Heart right ventricle (tissue), 16 donors: ENCODE data around the gene C6. TPM values are rescaled to one million over a fixed set of nuclear protein-coding genes. Genes with fewer than 3 reads are reported as not detected.
A peak's percentile ranks its signal among the peaks of the same experiment; 100 is the strongest.

Source experiments
- ATAC-seq, 8 donors: fragments of 200-7000 bp; cut with Tn5 transposase; one replicate each; pipeline ENCODE4 v1.9.1; 2020; ENCODE audit warnings: mild to moderate bottlenecking in 8 of 8, moderate library complexity in 8 of 8, moderate number of reproducible peaks in 1 of 8
- DNase-seq, 2 donors: peaks; one replicate each; pipeline ENCODE4 v3.0.0-alpha.2; 2020
- H3K27ac ChIP-seq, 10 donors: fragments of 200-600 bp; sonication (generic) in 2 of 10; one replicate each; pipeline versions ENCODE4 v1.5.0 to v1.8.0; 2020 to 2022; ENCODE audit warnings: mild to moderate bottlenecking in 3 of 10
- H3K27me3 ChIP-seq, 7 donors: fragments of 200-600 bp; one replicate each; pipeline ENCODE4 v1.8.0; 2021 to 2022; ENCODE audit warnings: mild to moderate bottlenecking in 2 of 7
- H3K36me3 ChIP-seq, 9 donors: fragments of 200-600 bp; sonication (generic) in 1 of 9; one replicate each; pipeline versions ENCODE4 v1.5.0 to v1.8.0; 2020 to 2022; ENCODE audit warnings: mild to moderate bottlenecking in 2 of 9
- H3K4me1 ChIP-seq, 9 donors: fragments of 200-600 bp; sonication (generic) in 1 of 9; one replicate each; pipeline versions ENCODE4 v1.5.0 to v1.8.0; 2020 to 2022; ENCODE audit warnings: mild to moderate bottlenecking in 4 of 9
- H3K4me3 ChIP-seq, 10 donors: fragments of 200-600 bp; sonication (generic) in 2 of 10; one replicate each; pipeline versions ENCODE4 v1.5.0 to v1.8.0; 2020 to 2022; ENCODE audit warnings: mild to moderate bottlenecking in 7 of 10, moderate library complexity in 2 of 10
- H3K9me3 ChIP-seq, 11 donors: fragments of 200-600 bp in 10 of 11; sonication (generic) in 2 of 11; one replicate each; pipeline versions ENCODE4 v1.5.0 to v1.8.0; 2013 to 2022; ENCODE audit warnings: mild to moderate bottlenecking in 2 of 11, control low read depth in 1 of 11, moderate library complexity in 1 of 11
- WGBS, 2 donors: extraction: QIAGEN DNeasy Blood & Tissue Kit; methylation state at CpG; one replicate each; pipeline ENCODE4 v1.1.7; 2013; ENCODE audit warnings: inconsistent platforms in 1 of 2; 5-methylcytosine and 5-hydroxymethylcytosine counted together
- intact Hi-C, 10 donors: fragments of 100-400 bp; cut with DNase I; formaldehyde crosslinking; loops; one replicate each; pipeline versions ENCODE4 v1.11.1 to v1.14.2; 2022
- polyA plus RNA-seq, 2 donors: library from polyadenylated mRNA; stranded (reverse); fragments of 200-250 nt; gene quantifications; one replicate each; pipeline ENCODE4 v1.2.3, GENCODE V29; 2013
- total RNA-seq, 10 donors: library from RNA; stranded (reverse); fragmentation: NEBNext Ultra II Directional in 3 of 10; extraction: Animal tissue kit (Norgen Biotek cat#: 25700) in 3 of 10; gene quantifications; one replicate each; pipeline versions ENCODE4 v1.2.1 to v1.2.4, GENCODE V29; 2021 to 2023
- TF ChIP-seq, protein P1 (sequence below), 9 donors: fragments of 200-600 bp; sonication (generic) in 2 of 9; IDR thresholded peaks; one replicate each; pipeline versions ENCODE4 v1.5.0 to v1.8.0; 2021 to 2022; ENCODE audit warnings: antibody characterized with exemption in 9 of 9, mild to moderate bottlenecking in 5 of 9, moderate library complexity in 1 of 9
- donor health status: Arrhythmogenic right ventricular cardiomyopathy.
- donor health status: ischemic (EF 13 %, LVEDD 7.1; RV severe dilation, severe dysfunction).
- donor health status: healthy with polysubstance abuse.
- donor health status: DM: no; HTN: yes; CAD: no.
- donor health status: DM: no; HTN: no; CAD: no.
- donor health status: ischemic (EF 25% LVEDD 6.9; RV normal size, moderate dysfunction).
- donor health status: ischemic (EF 25% LVEDD 5.7; RV mildly dilated, moderate dysfunction).
- donor health status: healthy.
- donor health status: DM: yes; HTN: yes; CAD: no.
- donor health status: Ischemic cardiomyopathy.
- donor health status: ischemic (EF 35%, LVEDD 5.7; RV mildly dilated, moderate dysfunction).
- donor health status: nonischemic (EF 11% LVEDD 7.7; RV severe dilation, severe dysfunction).
- donor health status: DM: yes; HTN: yes; CAD: no.
- donor health status: PGD.
- donor health status: ischemic (EF 29% LVEDD 5.4; RV normal size, mild dysfunction).
- donor health status: nonischemic (EF 23%, LVEDD 6.1; RV moderate dilation, normal function).

Gene C6
- total and polyA plus RNA-seq, 12 donors: 6.1 to 184 (median 51.9) TPM

DNA sequence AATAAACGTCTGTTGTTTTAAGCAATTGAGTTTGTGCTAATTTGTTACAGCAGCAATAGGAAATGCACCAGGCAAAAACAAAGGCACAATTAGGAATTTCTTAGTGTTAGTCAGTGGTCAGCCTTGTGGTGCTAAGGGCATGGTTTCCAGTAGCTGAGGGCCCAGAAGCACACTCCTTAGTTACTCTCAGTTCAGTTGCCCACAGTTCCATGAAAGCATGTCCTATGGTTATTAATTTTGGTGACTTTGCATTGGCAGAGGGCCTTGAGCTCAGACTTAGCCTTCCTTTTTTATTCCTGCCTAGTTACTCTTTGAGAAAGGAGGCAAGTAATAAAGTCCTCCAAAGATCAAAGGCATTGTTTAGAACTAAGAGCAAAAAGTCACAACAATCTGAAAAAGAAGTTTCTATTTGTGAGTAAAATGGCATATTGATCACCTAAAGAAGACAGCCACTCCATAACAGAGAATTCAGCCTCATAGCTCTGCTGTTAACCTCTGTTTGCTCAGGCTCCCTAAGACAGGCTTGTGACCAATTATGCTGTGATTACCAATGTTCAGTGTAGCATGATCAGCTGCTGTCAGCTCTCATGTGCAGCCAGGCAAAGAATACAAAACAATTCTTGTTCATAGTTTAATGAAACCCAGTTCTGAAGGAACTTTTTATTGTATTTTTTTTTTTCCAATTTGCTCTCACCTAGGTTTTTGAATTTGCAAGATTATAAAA, 85.2 kb downstream of the C6 start:
- H3K4me1 ChIP-seq: no peaks in the 10 kb centered on the region
- H3K36me3 ChIP-seq: no peaks in the 10 kb centered on the region
- H3K27ac ChIP-seq: no peak overlapping the region
- 34 to 53% methylated on average over 1 of the region's 1 CpG for WGBS, 2 donors
- no peak overlapping the region for H3K4me3 ChIP-seq
- H3K27me3 ChIP-seq: no peaks in the 10 kb centered on the region
- no peaks in the 10 kb centered on the region for H3K9me3 ChIP-seq
- TF ChIP-seq, protein P1, sequence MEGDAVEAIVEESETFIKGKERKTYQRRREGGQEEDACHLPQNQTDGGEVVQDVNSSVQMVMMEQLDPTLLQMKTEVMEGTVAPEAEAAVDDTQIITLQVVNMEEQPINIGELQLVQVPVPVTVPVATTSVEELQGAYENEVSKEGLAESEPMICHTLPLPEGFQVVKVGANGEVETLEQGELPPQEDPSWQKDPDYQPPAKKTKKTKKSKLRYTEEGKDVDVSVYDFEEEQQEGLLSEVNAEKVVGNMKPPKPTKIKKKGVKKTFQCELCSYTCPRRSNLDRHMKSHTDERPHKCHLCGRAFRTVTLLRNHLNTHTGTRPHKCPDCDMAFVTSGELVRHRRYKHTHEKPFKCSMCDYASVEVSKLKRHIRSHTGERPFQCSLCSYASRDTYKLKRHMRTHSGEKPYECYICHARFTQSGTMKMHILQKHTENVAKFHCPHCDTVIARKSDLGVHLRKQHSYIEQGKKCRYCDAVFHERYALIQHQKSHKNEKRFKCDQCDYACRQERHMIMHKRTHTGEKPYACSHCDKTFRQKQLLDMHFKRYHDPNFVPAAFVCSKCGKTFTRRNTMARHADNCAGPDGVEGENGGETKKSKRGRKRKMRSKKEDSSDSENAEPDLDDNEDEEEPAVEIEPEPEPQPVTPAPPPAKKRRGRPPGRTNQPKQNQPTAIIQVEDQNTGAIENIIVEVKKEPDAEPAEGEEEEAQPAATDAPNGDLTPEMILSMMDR (IDR thresholded peaks at IDR 0.05): no peak
- intact Hi-C loops: no loop called here
- no peak for ATAC-seq
- DNase-seq: no peak

DNA sequence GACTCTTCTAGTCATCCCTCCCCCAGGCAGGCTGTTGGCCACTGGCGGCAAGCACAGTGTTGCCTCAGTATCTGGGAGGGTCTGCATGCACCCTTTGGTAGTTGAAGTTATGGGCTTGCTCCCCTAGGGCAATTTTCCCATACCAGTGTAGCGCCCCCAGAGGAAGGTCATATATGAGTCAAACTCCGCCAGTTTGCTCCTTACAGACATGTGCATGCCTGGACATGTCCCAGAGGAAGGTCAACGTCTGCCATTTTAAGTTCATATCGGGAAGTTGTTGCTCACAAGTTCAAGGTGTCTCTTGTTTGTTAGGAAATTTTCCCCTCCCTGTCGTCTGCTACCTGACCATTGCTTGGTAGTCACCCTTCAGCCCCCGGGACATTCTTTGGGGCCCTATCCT, 90.9 kb downstream of the C6 start:
- Histone ChIP-seq H3K9me3 (no peaks in the 10 kb centered on the region), H3K27ac (no peak overlapping the region), H3K4me3 (no peak overlapping the region), H3K27me3 (no peaks in the 10 kb centered on the region), H3K36me3 (no peaks in the 10 kb centered on the region), H3K4me1 (no peaks in the 10 kb centered on the region)
- TF ChIP-seq, protein P1 (IDR thresholded peaks at IDR 0.05): no peak
- ATAC-seq: no peak
- intact Hi-C loops: no loop called here
- WGBS, 2 donors: 95 to 97% methylated on average over 7 of the region's 7 CpGs
- DNase-seq: no peak

DNA sequence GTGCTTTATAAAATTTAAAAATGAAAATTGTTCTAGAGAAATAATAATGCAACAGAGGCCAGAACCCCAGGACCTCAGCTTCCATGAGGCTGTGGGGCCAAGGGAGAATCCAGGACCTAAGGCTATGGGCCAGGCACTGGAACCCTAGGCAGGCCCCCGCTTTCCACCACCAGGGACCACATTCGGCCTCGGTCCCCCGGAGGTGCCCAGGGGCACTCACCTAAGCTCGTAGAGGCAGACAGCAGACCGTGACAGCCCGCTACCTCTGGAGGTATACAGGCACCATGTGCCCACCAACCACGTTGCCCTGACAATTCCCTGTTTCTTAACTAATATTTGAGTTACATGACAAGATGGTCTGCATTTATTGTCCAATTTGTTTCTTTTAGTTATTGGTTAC, 92.7 kb downstream of the C6 start:
- Histone ChIP-seq H3K27ac (no peak overlapping the region), H3K27me3 (no peaks in the 10 kb centered on the region), H3K9me3 (no peaks in the 10 kb centered on the region), H3K4me3 (no peak overlapping the region), H3K4me1 (no peaks in the 10 kb centered on the region), H3K36me3 (no peaks in the 10 kb centered on the region)
- DNase-seq (no peak), ATAC-seq (no peak)
- TF ChIP-seq, protein P1 (IDR thresholded peaks at IDR 0.05): no peak
- intact Hi-C loops: no loop called here
- 93 to 95% methylated on average over 8 of the region's 8 CpGs for WGBS, 2 donors

DNA sequence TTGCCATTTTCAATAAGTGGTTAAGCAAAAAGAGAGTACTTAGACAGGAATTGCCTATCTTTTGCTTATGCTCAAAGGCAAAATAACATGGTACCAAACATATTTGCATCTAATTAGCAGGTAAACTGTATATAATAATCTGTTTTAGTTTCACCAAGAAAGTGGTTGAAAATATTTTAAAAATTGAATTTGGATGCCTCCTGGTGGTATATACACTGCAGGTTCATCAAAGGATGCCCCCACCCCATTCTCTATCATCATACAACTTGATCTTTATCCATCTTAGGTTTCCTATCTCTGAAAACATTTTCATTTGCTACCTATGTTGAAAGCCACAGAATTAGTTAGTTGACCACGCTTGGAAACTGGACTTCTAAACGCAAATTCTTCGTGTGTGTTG, 95.2 kb downstream of the C6 start:
- WGBS, 2 donors: 93 to 94% methylated on average over 3 of the region's 3 CpGs
- no peaks in the 10 kb centered on the region for H3K36me3 ChIP-seq
- H3K4me1 ChIP-seq: peaks cover 0 to 3% (median 0%) of the 10 kb centered on the region in 9 donors
- no peak for DNase-seq
- no peak overlapping the region for H3K27ac ChIP-seq
- no peak for ATAC-seq
- no peak overlapping the region for H3K4me3 ChIP-seq
- no peaks in the 10 kb centered on the region for H3K9me3 ChIP-seq
- TF ChIP-seq, protein P1 (IDR thresholded peaks at IDR 0.05): peak in 3 of 9 donors; percentile 15 to 25 (median 21)
- H3K27me3 ChIP-seq: no peaks in the 10 kb centered on the region
- intact Hi-C loops: loop anchor here in 2 of 10 donors (5.0 to 10.0 kb wide), 2 partner anchors 211 to 213 kb away; partner anchors contain the start of gene C7 (in 2 of the 2)
